Tibial nerve (tissue), 4 donors: ENCODE measurements around the gene MRPS34.

Experiments
- EP300 ChIP-seq, 2 donors: sonication (generic); formaldehyde crosslinking; IDR thresholded peaks; one replicate each; pipeline ENCODE4 v1.6.1; 2017; ENCODE audit warnings: antibody characterized with exemption in 2 of 2, mild to moderate bottlenecking in 1 of 2
- POLR2A ChIP-seq, 2 donors: fragments of 450-650 bp; IDR thresholded peaks; one replicate each; pipeline ENCODE4 v1.6.1; 2017; ENCODE audit warnings: antibody characterized with exemption in 2 of 2, mild to moderate bottlenecking in 2 of 2, moderate library complexity in 2 of 2
- TF ChIP-seq, protein P1 (sequence below), 5 experiments: fragments of 200-600 bp in 3 of 5; fragments of 450-650 bp in 2 of 5; sonication (generic) in 3 of 5; IDR thresholded peaks; one replicate each; pipeline ENCODE4 v1.5.1; 2016 to 2019; ENCODE audit warnings: antibody characterized with exemption in 5 of 5, mild to moderate bottlenecking in 3 of 5, moderate library complexity in 2 of 5

DNA sequence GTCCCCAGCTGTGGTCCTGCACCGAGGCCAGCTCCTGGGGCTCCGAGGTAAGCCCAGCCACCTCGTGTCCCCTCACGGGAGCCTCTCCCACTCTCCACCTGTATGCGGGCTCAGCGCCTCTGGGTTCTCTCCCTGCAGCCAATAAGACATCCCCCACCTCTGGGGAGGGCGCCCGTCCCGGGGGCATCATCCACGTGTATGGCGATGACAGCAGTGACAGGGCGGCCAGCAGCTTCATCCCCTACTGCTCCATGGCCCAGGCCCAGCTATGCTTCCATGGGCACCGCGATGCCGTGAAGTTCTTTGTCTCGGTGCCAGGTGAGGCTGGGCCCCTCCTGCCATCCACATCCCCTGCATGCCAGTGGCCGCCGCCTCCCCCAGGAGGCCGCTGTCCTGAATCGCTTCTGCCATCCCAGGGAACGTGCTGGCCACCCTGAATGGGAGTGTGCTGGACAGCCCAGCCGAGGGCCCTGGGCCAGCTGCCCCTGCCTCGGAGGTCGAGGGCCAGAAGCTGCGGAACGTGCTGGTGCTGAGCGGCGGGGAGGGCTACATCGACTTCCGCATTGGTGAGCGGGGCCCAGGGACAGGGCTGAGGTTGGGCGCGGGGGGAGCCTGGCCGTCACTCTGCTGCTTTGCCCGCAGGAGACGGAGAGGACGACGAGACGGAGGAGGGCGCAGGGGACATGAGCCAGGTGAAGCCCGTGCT, 4.7 kb downstream of the MRPS34 start:
- TF ChIP-seq POLR2A (IDR thresholded peaks at IDR 0.05) (no peak), EP300 (IDR thresholded peaks at IDR 0.05) (no peak)
- TF ChIP-seq, protein P1, sequence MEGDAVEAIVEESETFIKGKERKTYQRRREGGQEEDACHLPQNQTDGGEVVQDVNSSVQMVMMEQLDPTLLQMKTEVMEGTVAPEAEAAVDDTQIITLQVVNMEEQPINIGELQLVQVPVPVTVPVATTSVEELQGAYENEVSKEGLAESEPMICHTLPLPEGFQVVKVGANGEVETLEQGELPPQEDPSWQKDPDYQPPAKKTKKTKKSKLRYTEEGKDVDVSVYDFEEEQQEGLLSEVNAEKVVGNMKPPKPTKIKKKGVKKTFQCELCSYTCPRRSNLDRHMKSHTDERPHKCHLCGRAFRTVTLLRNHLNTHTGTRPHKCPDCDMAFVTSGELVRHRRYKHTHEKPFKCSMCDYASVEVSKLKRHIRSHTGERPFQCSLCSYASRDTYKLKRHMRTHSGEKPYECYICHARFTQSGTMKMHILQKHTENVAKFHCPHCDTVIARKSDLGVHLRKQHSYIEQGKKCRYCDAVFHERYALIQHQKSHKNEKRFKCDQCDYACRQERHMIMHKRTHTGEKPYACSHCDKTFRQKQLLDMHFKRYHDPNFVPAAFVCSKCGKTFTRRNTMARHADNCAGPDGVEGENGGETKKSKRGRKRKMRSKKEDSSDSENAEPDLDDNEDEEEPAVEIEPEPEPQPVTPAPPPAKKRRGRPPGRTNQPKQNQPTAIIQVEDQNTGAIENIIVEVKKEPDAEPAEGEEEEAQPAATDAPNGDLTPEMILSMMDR (IDR thresholded peaks at IDR 0.05), result no peak
